HG03108 (cell line): ENCODE measurements around the gene MROH2A.

Experiments
- ATAC-seq: cut with Tn5 transposase; IDR thresholded peaks from one replicate; pipeline ENCODE4 v1.9.1; 2021; ENCODE audit warnings: moderate library complexity; ENCODE audit not compliant: unreplicated experiment

Gene MROH2A

DNA sequence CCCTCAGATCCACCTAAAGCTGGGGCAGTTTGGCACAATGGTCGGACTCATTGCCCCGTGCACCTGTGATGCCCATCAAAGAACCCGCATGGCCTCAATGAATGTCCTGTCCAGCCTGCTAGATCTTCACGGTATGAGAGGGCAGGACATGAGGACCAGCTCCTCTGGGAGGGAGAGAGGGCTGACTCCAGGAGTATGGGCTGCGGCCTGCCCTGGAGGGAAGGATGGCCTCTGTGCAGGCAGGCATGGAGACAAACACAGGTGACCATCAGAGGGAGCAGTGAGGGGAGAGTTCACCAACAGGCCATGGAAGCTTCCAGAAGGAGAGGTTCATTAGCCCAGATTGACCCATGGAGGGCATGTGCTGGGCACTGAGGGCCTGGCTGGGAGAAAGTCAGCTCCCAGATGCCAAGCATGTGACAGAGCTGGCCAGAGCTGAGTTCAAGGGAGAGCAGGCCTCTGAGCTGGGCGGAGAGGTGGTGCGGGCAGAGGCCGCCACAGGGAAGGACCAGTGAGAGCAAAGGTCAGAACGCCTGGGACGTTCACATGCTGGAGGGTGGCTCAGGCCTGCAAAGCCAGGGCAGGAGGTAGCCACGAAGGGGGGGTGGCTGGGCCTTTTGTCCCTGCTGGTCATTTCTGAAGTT lies 40.0 kb downstream of the MROH2A start:
- no peak for ATAC-seq

DNA sequence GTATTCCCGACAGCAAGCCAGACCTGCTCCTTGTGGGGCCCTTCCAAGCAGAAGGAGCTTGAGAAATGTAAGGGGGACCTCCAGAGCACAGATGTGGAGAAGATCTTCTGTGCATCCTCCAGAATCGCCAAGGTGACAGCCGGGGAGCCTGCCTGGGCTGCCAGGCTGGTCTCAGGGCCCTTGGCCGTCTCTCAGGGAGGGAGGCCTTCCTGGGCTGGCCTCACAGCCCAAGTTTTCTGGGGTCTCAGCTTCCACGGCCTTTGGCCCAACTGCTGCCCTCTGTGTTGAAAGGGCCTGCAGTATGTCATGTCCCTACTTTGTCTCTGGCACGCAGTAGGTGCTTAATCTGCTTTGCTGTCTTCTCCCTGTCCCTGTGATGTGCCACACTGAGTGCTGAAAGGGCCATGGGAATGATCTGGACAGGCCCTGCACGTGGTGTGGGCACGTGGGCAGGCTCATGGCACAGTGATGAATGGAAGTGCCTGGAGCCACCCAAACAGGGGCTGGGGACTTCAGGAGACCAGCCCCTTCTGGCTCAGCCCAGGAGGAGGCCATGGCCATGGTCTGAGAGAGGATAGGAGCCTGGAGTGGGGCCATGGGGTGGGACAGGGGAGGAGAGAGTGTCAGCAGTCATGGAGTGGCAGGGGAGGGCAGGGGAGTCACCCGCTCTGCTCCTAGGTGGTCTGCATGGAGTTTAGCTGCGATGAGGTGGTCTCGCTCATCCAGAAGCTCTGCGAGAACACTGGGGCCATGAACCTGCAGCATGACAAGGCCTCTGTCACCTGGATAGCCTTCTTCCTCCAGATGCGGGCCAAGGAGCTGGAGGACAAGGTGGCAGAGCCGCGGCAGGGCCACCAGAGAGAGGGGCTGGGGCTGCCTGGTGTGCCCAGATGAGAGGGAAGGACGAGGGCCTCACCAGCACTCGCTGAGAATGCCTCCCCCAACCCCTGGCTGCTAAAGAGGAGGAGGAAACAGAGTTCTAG lies 40.8 kb downstream of the MROH2A start:
- ATAC-seq = no peak

DNA sequence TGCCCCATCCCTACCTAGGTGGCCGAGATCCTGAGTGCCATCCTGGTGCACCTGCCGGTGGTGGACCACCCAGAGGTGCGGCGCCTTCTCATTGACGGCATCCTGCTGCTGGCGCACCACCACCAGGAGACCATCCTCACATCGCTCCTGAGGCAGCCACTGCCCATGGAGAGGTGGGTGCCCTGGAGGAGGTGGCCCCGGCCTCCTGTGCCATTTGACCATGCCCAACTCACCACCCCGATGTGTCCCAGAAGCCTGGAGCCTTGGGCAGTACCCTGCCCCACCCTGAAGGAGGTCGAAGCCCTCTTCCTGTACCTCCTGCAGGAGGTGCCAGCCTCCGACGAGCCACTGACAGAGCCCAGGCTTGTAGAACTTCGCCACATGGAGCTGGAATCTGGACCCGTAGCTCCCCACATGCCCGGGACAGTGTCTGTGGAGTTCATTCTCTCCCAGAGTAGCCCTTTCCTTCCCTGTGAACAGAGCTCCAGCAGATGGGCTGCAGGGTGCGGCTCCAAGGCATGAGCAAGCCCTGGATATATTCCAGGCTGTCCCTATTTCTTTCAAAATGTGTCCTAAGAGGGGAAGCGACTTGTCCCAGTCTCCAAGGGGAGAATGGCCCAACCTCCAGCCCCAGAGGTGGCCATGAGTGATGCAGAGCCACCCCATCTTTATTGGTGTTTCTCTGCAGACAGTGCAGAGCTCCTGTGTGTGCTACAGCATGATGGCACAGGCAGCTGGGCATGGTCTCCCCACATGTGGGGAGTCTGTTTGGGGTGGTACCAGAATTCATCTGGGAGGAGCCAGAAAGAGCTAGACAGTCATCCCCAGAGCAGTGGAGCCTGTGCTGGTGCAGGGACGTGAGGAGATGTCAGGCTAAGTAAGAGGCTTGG lies 42.0 kb downstream of the MROH2A start:
- no peak for ATAC-seq

DNA sequence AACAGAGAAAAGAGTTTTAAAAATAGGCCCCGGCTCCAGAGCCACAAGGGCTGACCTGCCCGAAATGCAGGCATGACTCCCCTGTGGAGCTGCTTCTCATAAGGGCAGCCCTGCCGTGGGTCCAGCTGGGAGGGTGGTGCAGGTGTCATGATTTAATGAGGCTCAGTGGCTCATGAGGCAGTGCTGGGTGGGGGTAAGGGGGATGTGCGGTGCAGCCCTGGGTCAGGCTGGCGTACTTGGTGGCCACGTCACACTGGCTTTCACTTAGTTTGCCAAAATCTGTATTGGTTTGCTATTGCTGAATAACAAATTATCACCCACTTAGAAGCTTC lies 42.6 kb downstream of the MROH2A start:
- ATAC-seq = no peak

DNA sequence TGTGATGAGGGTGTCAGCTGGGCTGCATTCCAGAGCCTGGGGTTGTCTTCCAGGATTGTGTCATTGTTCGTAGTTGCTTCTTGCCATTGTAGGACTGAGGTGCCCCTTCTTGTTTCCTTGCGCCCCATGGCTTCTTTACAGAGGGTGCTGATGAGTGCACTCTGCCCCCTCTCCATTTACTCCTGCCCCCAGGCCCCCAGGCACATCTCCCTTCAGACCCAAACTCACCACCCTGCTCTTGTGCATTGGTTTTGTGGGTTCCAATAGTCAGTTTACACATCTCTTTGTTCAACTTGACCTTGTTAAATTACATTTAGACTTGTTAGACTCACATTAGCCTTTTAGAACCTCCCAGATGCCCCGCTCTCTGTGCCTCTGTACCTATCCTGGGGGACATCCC lies 43.1 kb downstream of the MROH2A start:
- no peak for ATAC-seq

DNA sequence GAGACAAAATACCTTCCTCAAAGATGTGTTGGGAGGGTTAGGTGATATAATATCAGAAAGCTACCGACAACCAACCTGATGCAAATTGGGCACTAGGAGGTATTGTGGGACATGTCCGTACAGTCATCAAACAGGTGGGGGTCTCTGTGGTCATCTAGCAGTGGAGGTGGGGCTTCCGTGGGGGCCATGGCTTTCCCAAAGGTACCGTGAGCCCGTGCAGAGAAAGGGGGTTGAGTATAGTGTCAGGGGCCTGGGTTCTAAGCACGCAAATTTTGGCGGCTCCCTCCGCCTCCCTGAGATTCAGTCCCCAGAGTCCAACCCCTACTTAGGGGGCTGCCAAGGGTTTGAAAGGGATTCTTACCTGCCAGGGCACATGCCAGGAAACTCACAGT lies 43.6 kb downstream of the MROH2A start:
- ATAC-seq = no peak

DNA sequence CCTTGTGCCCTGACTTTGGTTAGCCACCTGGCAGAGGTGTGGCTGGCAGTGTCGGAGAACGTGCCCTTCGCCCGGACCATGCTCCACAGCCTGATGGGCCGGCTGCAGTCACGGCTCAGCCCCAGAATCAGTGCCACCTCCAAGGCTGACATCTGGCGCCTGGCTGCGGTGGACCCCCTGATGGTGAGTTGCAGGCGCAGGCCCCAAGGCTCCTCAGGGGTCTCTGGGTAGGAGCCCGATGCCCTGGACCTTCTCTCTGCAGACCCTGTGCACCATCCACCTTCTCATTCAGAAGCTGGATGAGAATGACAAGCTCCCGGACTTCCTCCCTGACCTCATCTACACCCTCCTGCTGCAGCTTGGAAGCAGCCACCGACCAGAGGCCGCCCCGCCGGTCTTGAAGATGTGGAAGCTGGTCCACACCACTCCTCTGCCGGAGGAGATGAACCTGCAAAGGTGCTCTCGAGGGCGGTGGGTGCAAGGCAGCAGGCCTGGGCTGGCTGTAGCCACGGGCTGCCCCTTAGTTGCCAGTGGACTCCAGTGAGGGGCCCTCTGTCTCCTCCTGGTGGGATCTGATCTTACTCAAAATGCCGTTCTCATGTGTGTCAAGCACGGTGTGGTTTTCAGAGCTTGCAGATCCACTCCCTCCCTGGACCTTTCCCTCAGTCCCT lies 44.1 kb downstream of the MROH2A start:
- no peak for ATAC-seq

DNA sequence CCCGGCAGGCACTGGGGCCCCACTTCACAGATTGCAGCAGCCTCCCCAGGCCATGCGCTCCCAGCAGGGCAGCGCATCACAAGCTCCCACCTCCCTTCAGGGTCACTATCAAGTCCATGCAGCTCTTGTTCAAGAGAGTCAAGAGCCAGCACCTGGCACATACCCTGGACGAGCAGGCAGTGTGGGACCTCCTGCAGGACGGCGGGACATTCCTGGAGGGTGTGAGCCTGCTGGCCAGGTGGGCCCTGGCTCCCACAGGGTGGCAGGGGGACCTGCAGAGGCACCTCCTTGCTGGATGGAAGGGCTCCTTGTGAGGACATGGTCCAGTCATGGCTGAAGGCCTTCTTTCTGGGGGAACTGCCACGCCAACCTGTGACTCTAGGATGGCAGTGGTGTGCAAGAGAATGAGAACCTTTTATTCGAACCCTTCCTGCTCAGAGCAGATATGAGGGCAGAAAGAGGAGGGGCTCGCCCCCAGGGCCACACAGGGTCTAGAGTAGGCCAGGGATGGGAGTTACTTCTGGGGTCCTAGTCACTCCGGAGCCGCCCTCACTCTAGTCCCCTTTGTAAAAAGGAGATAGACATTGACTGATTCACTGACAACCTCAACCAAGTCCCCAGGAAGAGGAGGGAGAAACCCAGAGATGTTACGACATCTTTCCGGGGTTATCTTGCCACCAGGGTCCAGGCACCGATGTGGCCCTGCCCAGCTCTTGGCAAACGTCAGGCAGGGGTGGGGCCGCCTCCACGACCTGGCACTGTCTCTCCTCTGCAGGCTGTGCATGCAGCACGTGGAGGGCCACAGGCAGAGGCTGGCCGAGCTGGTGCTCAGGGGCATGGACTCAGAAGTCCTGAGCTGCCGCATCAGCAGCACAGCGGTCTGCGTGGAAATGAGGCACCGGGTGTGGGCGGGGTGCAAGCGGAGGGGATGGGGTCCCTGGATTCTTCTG lies 44.9 kb downstream of the MROH2A start:
- ATAC-seq = no peak

DNA sequence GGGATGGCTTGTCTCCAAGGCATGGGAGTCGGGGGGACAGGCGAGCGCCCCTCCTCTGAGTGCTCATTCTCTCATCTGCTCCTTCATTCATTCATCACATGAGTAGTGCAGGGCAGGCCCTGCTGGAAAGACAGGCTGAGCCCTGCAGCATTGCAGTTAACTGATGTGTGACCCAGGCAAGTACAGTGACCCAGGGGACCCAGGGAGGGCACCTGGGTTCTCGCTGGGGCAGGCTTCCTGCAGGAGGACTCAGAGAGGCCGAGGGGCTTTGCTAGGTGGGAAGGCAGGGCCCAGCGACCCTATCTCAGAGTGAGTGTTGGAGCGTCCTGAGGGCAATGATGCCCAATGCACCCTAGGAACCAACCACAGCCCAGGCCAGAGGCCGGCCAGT lies 45.6 kb downstream of the MROH2A start:
- no peak for ATAC-seq

DNA sequence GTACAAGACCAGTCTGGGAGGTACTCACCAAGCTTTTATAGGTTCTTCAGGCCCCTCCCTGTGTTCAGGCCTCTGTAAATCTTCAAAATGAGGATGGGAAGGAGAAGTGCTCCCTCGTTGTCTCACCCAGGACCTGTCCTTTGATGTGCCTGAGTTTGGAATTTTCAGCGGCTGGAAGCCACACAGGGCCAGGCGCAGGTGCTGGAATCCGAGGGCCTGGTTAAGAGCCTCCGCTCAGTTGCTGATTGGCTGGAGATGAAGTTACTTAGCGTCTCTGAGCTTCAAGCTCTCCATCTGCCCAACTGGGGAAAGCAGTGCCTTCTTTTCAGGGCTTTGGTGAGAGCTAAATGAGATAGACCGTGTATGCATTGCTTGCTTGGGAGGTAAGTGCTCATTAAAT lies 46.2 kb downstream of the MROH2A start:
- ATAC-seq = no peak

DNA sequence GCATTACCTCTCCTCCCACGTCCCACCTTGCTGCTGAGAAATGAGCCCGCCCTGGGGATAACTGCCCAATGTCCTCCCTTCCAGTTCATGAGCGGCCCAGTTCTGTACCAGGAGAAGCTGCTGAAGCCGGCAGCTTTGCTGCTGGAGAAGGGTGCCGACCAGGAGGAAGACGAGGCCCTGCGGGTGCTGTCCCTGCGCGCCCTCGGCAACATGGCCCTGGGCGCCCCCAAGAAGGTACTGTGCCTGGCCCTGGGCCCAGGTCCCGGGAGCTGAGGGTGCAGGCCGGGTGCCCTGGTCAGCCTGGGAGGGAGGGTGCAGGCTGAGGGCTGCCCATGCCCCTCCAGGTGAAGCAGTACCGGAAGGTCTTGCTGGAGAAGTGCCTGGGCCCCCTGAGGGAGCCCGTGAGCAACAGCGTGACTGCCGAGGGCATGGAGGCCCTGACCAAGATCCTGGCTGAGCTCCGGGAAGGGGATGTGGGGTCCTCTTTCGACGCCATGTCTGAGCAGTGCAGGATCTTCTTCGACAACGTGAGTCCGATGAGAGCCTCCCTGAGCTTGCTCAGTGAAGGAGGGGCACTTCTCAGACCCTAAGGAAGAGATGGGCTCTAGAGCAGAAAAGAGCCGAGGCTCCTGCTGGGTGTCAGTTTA lies 50.5 kb downstream of the MROH2A start:
- ATAC-seq = no peak

DNA sequence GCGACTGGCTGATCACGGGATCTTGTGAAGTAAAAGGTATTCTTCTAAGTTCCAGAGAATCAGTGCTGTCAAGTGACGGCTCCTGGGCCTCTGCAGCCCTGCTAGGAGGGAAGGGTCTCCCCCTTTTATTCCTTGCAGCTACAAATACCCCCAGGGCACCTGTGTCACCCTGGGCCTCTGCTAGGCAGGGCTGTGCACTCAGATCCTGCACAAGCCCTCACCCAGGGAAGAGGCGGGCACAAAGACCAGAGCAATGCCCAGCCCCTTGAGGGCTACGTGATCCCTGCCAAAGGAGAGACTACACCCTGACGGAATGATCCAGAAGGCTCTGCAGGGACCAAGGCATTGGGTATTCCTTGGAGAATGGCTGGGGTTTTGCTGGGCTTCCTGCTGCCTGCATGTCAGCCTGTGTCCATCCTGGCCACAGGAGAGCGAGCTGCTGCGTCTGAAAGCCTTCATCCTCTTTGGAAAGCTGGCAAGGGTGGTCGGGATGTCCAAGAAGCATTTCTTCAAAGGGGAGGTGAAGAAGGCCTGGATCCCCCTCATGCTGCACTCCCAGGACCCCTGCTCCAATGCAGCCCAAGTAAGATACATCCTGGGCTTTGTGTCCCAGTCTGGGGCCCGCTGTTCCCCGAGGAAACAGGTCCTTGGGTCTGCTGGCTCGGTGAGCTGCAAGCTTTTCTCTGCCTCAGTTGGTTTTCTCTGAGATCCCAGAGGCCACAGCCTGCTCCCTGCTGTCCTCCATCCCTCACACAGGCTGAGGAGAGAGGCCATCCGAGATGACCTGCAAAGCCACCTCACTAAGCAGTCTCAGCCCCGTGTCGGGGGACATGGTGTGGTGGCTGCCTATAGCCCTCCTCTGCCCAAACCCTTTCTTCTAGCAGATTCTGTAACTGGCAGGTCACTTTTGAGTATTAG lies 51.3 kb downstream of the MROH2A start:
- no peak for ATAC-seq

DNA sequence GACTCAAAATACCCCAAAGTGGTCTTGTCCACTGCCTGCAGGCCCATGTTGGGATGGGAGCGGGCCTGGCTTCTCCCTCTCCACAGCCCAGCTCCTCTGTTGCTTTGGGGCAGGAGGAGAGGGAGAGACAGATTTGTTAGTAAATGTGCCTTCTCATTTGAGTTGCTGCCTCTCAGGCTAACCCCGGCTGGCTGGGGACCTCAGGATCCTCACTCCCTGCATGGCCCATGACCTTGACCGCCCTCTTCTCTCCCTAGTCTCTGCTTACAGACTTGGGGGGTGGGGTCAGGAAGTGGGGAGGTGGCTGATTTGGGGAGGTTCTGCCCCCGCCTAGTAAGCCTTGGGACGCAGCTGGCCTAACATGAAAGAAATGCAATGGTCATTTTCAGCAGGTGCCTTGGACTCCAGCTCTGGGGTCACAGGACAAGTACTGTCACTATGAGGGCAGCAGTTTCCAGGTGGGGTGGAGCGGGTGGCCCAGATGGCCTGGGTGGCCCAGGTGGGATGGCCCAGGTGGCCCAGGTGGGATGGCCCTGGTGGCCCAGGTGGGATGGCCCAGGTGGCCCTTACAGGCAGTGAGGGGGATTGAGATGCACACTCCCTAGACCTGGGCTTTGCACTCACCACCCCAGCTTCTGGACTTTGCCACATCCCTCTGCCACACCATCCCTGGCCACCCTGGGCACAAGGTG lies 52.1 kb downstream of the MROH2A start:
- no peak for ATAC-seq

DNA sequence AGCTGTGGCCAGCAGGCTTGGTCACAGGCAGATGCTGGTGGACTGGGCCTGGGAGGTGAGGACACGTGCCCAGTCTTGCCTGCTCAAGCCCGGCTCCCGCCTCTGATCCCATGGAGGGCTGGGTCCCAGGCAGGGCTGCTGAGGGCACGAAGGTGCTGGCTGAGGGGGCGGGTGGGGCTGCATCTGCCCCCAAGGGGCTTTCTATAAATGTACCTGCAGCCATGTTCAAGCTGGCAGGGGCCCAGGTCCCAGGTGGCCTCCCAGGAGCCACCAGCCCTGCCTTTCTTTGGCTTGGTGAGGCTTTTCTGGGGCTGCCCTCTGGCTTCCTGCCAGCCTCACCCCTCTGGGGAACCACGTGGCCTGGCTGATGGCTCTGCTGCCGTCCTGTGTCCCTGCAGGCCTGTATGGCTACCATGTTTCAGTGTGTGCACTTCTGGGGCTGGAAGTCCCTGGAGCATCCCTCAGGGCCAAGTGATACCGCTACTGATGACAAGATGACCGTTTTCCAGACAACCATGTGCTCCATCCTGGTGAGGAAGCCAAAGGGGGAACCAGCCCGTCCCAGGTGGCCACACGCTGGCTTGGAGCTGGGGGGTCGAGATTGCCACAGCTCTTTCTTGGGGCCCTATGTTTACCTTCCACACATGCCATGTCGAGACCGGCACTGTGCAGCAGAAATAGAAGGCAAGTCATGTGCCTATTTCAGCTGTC lies 53.0 kb downstream of the MROH2A start:
- no peak for ATAC-seq

DNA sequence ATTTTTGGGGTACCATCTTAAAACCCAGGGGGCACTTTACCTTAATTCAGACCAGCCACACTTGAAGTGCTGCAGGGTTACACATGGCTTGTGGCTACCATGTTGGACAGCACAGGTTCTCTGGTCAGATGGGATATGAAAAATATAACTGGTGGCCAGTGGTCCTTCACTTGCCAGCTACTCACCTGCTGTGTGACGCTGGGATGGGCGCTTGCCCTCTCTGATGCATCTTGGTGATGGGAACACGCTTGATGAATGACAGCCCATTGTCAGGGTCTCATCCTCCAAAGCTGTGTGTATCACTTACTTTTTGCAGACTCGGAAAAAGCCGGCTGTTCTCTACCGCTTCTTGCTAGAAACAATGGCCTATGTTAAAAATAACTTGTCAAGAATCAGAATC lies 53.7 kb downstream of the MROH2A start:
- no peak for ATAC-seq

DNA sequence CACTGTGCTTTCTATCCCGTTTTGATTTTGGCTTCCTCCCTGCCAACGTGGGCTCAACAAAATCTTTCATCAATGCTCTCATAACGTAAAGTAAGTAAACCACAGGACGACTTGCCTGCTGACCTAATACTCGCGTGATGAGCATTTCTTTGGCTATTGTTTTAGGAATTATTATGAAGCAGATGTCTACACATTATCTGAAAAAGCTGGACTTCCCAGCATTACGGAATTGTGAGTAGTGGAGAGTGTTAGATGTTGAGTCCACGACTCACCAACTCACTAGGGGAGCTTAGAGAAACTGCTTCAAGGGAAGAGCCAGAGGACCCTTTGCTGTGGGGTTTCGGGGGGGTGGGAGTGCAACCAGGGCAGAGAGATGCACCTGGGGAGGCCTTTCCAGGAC lies 54.3 kb downstream of the MROH2A start:
- ATAC-seq = no peak

DNA sequence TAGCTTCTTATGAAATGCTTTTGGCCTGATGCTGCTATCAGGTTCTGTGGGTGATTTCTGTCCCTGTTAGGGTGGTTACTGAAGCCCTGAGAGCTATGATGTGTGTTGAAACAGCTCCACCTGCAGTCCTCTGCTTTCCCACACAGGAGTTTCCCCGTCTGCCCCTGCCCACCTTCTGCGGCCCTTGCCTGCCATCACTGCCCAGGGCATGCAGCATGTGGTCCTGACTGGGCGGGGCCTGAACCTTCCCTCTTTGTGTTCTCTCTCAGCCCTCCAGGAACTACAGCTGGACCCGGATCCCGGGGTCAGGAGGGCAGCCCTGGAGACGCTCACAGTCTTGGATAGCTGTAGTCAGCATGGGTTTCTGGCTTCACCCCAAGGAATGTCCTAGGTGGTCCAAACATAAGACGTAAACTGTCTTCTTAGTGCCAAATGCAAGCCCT lies 54.8 kb downstream of the MROH2A start:
- ATAC-seq = no peak
